Stimulated activated CD8-positive, alpha-beta memory T cell treated with anti-CD3 and anti-CD28 coated beads, Interleukin-4, amount 100 ng/mL, for 48 hours (primary cell): ENCODE results near the gene FADS1.

Experiments used
- DNase-seq: peaks from one replicate; pipeline ENCODE4 v3.0.0-alpha.2; 2020

Gene FADS1

GRCh38 chr11:61817471-61818202, 834 bp upstream of the FADS1 start:
- no peak for DNase-seq

GRCh38 chr11:61815790-61816735, 740 bp downstream of the FADS1 start:
- peak; percentile 77 for DNase-seq

GRCh38 chr11:61814958-61815789, 1.6 kb downstream of the FADS1 start:
- DNase-seq: peak; percentile 77

DNA sequence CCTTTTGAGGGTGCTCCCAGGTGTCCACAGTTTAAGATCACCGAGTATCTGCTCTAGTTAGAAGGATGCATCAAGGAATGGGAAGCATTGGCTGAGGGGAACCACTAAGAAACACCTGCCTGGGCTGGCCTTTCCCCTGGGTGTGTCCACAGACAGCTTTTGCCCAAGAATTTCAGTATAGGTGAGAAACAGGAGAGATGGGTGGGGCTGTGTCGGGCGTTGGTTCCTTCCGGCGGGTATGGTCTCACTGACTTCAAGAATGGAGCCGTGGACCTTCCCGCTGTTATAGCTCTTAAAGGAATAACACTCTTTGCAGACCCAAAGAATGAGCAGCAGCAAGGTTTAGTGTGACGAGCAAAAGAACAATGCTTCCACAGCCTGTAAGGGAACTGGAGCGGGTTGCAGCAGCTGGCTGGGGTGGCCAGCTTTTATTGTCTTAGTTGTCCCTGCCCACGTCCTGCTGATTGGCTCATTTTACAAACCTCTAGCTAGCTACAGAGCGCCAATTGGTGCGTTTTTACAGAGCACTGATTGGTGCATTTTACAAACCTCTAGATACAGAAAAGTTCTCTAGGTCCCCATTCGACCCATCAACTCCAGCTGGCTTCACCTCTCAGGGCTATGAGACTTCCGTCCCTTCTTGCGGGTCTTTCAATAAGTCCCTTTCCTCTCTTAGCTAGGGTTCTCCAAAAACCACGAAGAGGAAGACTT, 2.4 kb downstream of the FADS1 start:
- DNase-seq: no peak

GRCh38 chr11:61812736-61813411, 3.9 kb downstream of the FADS1 start:
- DNase-seq: no peak

DNA sequence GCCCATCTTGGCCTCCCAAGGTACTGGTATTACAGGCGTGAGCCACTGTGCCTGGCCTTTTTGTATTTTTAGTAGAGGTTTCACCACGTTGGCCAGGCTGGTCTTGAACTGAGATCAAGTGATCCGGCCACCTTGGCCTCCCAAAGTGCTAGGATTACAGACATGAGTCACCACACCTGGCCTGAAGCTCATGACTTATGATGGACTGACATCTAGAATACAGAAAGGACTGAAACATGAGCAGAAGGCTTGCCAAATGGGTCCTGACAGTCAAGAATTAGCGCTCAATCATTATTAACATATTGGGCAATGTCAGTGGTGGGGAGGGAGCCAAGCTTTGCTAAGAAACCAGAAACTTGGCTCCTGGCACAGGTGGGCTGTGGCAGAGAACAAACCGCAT, 5.0 kb downstream of the FADS1 start:
- no peak for DNase-seq

DNA sequence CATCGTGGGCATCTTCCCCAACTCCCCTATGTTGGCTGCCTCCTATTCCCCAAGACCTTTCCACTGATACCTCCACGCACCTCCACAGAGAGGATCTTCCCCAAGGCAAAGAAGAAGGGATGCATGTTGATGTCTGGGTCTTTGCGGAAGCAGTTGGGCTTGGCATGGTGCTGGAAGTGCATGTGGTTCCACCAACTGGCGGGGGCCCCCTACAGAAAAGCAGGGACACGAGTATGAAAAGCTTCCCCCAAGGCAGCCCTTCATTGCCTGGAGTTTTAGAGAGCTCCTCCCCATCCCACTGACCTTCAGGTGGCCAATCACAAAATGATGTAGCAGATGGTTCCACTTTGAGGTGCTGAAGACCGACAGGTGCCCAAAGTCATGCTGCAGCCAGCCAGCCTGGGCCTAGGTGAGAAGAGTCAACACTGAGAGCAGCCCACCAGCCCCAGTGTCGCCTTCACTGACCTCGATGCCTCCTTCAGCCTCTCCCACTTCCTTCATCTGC, 6.1 kb downstream of the FADS1 start:
- no peak for DNase-seq

- no peak for DNase-seq
These were observed 10.0 kb downstream of the FADS1 start for GRCh38 chr11:61806785-61807184.

DNA sequence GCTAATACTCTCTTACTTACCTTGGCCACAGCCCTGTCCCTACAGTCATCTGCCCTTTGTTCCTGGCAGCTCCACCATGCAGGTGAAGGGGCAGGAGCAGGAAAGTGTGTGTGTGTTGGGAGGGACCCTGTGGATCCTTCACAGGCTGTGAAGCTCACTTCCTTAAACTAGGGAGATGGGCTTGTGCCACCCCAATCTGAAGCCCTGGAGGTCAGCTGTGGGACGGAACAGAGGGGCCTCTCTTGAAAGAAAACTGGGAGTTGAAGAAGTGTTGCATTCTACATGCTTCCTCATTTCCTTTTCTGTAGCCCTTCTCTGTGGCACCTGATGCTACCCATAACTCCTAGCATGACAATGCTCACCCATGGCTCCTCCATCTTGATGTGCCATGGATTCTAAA, 11.7 kb downstream of the FADS1 start:
- DNase-seq: no peak

DNA sequence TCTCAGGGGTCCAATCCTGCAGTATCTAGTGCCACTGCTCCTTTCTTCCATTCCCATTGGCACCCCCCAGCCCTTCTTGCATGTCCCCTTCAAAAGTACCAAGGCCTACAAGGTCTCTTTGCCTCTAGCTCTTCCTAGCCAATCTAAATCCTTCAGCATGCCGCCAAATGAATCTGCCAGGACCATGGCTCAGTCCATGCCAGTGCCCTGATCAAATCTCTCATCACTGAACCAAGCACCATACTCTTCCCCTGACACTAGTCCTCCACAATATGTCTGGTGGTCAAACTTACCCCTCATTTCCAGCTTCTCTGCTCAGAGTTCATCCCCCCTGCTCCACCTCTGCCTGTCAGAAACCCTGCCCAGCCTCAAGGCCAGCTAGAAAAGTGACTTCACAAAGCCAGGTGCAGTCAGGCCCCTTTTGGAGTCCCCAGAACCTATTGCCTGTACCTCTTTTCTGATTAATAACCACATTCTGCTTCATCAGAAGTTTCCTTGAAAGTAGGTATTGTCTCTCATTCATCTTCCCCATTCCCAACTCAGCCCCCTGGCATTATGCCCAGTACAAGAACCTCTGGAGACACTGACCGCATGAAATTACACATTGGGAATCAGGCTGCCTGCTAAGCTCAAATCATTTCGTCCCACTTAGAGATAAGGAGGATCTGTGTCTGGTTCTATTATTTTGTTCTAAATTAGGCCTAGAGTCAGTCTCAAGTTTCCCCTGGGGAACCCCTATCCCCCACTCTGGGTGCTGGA, 12.7 kb downstream of the FADS1 start:
- no peak for DNase-seq

DNA sequence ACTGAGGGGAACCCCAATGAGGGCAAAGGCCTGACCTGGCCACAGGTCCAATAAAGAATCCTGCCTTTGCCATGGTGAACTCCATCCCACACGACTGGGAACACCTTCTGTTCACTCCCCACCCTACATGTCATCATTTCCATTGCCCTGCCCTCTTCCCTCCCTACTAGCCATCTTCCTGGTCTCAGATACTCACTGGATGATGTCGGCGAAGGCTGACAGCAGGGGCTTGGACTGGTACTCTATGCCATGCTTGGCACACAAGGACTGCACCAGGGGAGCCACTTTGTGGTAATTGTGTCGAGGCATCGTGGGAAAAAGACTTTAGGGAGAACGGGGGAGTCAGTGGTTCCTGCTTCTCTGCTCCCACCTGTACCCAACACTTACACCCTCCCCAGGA, 14.2 kb downstream of the FADS1 start:
- no peak for DNase-seq

DNA sequence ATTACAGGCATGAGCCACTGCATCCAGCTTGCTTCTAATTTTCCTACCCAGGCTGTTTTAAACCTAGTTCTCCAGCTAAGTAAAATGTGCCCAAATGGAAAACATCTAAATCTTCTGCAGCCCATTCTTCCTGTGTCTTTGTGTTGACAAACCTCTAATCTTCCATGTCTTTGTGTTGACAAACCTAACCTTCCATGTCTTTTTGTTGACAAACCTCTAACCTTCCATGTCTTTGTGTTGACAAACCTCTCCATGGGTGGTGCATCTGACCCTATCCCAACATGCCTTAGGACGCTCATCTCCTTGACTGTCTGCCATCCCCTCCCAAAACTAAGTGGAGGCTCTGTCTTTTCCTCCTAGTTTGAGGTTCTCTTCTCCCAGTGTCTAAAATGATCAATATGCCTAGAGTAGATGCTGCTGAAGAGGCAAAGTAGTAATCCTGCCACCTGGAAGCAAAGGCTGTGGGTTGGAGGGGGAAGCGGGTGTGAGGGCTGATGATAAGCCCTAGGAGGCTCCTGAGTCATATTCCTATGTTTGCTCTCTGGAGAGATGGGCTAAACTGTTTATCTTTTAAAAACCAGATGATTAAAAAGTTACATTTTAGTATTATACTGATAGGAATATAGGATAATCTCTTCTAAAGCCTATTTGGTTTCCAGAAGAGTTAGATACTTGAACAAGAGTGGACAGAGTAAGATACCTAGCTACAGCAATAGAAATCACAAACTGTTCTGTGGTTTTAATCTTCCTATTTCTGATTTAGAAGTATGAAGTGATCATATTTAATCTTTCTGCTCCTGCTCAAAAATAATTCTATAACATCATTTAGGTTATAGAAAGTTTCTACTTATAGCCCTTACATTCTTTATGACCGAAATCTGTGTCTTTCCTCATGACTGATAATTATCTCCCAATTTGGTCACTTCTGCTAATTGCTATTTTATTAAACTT, 16.2 kb downstream of the FADS1 start:
- no peak for DNase-seq

DNA sequence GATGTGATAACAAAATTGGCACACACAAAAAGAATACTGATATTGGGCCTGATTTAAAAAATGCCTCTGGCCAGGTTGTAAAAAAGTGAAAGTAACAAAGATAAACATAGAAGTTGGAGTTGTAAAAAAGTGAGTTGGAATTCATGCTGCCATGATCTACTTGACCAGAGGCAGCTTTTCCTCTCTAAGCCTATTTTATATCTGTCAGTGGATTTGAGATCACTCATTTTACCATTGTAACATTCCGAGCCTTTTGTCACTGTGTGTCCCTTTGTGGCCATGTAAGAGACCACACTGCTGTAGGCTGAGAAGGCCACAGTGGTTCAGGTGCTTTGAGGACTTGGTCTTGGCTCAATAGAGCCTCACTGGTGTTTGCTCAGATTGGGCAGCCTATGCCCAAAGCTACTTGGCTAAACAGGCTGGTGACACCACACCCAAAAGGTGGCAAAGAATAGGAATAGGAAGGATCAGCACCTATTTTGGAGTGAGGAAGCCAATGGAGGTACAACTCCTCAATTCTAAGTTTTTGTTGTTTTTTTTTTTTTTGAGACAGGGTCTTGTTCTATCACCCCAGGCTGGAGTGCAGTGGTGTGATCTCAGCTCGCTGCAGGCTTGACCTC, 17.0 kb downstream of the FADS1 start:
- no peak for DNase-seq

- peak; percentile 70 for DNase-seq
These were observed 19.4 kb downstream of the FADS1 start for GRCh38 chr11:61797263-61797944.

DNA sequence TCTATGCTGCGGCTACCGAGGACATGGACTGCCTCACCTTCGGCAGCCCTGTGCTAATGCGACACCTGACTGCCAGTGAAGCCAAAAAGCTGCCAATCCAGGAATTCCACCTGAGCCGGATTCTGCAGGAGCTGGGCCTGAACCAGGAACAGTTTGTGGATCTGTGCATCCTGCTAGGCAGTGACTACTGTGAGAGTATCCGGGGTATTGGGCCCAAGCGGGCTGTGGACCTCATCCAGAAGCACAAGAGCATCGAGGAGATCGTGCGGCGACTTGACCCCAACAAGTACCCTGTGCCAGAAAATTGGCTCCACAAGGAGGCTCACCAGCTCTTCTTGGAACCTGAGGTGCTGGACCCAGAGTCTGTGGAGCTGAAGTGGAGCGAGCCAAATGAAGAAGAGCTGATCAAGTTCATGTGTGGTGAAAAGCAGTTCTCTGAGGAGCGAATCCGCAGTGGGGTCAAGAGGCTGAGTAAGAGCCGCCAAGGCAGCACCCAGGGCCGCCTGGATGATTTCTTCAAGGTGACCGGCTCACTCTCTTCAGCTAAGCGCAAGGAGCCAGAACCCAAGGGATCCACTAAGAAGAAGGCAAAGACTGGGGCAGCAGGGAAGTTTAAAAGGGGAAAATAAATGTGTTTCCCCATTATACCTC, 20.8 kb downstream of the FADS1 start:
- DNase-seq: no peak

DNA sequence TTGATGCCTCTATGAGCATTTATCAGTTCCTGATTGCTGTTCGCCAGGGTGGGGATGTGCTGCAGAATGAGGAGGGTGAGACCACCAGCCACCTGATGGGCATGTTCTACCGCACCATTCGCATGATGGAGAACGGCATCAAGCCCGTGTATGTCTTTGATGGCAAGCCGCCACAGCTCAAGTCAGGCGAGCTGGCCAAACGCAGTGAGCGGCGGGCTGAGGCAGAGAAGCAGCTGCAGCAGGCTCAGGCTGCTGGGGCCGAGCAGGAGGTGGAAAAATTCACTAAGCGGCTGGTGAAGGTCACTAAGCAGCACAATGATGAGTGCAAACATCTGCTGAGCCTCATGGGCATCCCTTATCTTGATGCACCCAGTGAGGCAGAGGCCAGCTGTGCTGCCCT, 21.3 kb downstream of the FADS1 start:
- DNase-seq: no peak

DNA sequence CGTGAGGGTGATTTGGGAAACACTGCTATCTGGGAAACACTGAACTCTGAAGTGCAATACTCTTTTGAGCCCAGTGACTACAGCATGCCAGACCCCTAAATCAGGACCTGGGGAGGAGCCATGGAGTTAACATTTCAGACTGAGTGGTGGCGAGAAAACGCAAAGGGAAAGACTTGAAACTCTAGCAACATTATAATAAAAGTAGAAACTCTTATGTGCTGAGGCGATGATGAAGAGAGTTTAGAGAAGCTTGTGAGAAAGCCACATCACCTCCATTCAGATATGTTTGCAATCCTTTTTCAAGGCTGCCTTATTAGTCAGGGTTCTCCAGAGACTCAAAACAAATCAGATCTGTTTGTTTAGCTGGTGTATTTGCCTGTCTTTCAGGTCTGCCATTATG, 22.2 kb downstream of the FADS1 start:
- DNase-seq: no peak

DNA sequence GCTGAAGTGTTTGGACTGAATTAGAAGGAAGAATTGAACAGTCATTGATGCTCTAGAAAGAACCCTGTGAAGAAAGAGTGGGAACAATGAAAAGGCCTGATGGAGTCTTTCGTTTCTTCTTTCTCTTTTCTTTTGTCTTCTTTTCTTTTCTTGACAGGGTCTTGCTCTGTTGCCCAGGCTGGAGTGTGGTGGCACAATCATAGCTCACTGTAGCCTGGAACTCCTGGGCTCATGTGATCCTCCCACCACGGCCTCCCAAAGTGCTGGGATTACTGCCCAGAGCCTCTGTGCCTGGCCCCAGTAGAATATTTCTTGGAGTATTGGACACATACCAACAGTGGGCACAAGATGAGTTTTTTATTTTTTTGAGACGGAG, 23.0 kb downstream of the FADS1 start:
- no peak for DNase-seq
